GM10266 (cell line): Measurements from ENCODE around the gene POLA2.

Experiments
- DNase-seq: peaks from one replicate; pipeline ENCODE4 v3.0.0; 2012; ENCODE audit errors: extremely low spot score
- CTCF ChIP-seq: IDR thresholded peaks from 2 replicates; pipeline ENCODE4 v1.5.1; 2012; ENCODE audit warnings: mild to moderate bottlenecking, low read depth; ENCODE audit not compliant: control insufficient read depth, insufficient read depth; ENCODE audit errors: missing control alignments

Gene POLA2

GRCh38 chr11:65303555-65303954 is 41.8 kb downstream of the POLA2 start:
- no peak for TF ChIP-seq CTCF
- DNase-seq: no peak

GRCh38 chr11:65304110-65304509 is 42.3 kb downstream of the POLA2 start:
- DNase-seq: no peak
- no peak for TF ChIP-seq CTCF

- no peak for TF ChIP-seq CTCF
- no peak for DNase-seq
Observed at GRCh38 chr11:65304613-65305012, 42.9 kb downstream of the POLA2 start.

GRCh38 chr11:65305501-65306268 is 43.9 kb downstream of the POLA2 start:
- TF ChIP-seq CTCF: no peak
- no peak for DNase-seq

- DNase-seq: no peak
- TF ChIP-seq CTCF: no peak
Observed at GRCh38 chr11:65307298-65308229, 45.8 kb downstream of the POLA2 start.

- no peak for DNase-seq
- TF ChIP-seq CTCF: no peak
Observed at GRCh38 chr11:65308281-65308891, 46.6 kb downstream of the POLA2 start.
